Measurements from ENCODE around the gene MEF2C.
"Not testable (repeated sequence)": the region's sequence is repeated elsewhere in the genome, so short reads cannot be mapped to it uniquely, and the experiment has no call there.

Gene MEF2C

GRCh38 chr5:88806338-88806737 lies 76.6 kb downstream of the MEF2C start:
- H3K9ac ChIP-seq (ENCODE audit: low read depth, low read length) = no peak overlapping the region
- no peaks in the 10 kb centered on the region for H3K36me3 ChIP-seq (ENCODE audit: control insufficient read depth, insufficient read depth, low read length)
- no peak overlapping the region for H3K4me3 ChIP-seq (ENCODE audit: low read depth, low read length)
- no peaks in the 10 kb centered on the region for H3K9me3 ChIP-seq (ENCODE audit: control insufficient read depth, insufficient read depth, low read length)
- no peaks in the 10 kb centered on the region for H3K27me3 ChIP-seq (ENCODE audit: control insufficient read depth, insufficient read depth, low read length)
- no peaks in the 10 kb centered on the region for H3K4me1 ChIP-seq (ENCODE audit: control insufficient read depth, insufficient read depth, low read length)

- H3K36me3 ChIP-seq (ENCODE audit: control insufficient read depth, insufficient read depth, low read length) = no peaks in the 10 kb centered on the region
- H3K9ac ChIP-seq (ENCODE audit: low read depth, low read length) = no peak overlapping the region
- H3K9me3 ChIP-seq (ENCODE audit: control insufficient read depth, insufficient read depth, low read length) = no peaks in the 10 kb centered on the region
- no peaks in the 10 kb centered on the region for H3K4me1 ChIP-seq (ENCODE audit: control insufficient read depth, insufficient read depth, low read length)
- no peak overlapping the region for H3K4me3 ChIP-seq (ENCODE audit: low read depth, low read length)
- no peaks in the 10 kb centered on the region for H3K27me3 ChIP-seq (ENCODE audit: control insufficient read depth, insufficient read depth, low read length)
Measured at GRCh38 chr5:88805151-88805784, 77.7 kb downstream of the MEF2C start.

- Histone ChIP-seq H3K4me1 (ENCODE audit: control insufficient read depth, insufficient read depth, low read length) (no peaks in the 10 kb centered on the region), H3K9ac (ENCODE audit: low read depth, low read length) (no peak overlapping the region), H3K36me3 (ENCODE audit: control insufficient read depth, insufficient read depth, low read length) (no peaks in the 10 kb centered on the region), H3K4me3 (ENCODE audit: low read depth, low read length) (no peak overlapping the region), H3K27me3 (ENCODE audit: control insufficient read depth, insufficient read depth, low read length) (no peaks in the 10 kb centered on the region), H3K9me3 (ENCODE audit: control insufficient read depth, insufficient read depth, low read length) (no peaks in the 10 kb centered on the region)
Measured at GRCh38 chr5:88804444-88804843, 78.5 kb downstream of the MEF2C start.

GRCh38 chr5:88803309-88803708 lies 79.7 kb downstream of the MEF2C start:
- no peaks in the 10 kb centered on the region for H3K36me3 ChIP-seq (ENCODE audit: control insufficient read depth, insufficient read depth, low read length)
- H3K4me1 ChIP-seq (ENCODE audit: control insufficient read depth, insufficient read depth, low read length) = no peaks in the 10 kb centered on the region
- H3K9ac ChIP-seq (ENCODE audit: low read depth, low read length) = no peak overlapping the region
- H3K27me3 ChIP-seq (ENCODE audit: control insufficient read depth, insufficient read depth, low read length) = no peaks in the 10 kb centered on the region
- no peaks in the 10 kb centered on the region for H3K9me3 ChIP-seq (ENCODE audit: control insufficient read depth, insufficient read depth, low read length)
- H3K4me3 ChIP-seq (ENCODE audit: low read depth, low read length) = no peak overlapping the region

GRCh38 chr5:88799938-88800535 lies 82.9 kb downstream of the MEF2C start:
- no peaks in the 10 kb centered on the region for H3K36me3 ChIP-seq (ENCODE audit: control insufficient read depth, insufficient read depth, low read length)
- H3K4me3 ChIP-seq (ENCODE audit: low read depth, low read length) = no peak overlapping the region
- H3K9me3 ChIP-seq (ENCODE audit: control insufficient read depth, insufficient read depth, low read length) = no peaks in the 10 kb centered on the region
- no peaks in the 10 kb centered on the region for H3K27me3 ChIP-seq (ENCODE audit: control insufficient read depth, insufficient read depth, low read length)
- H3K9ac ChIP-seq (ENCODE audit: low read depth, low read length) = no peak overlapping the region
- H3K4me1 ChIP-seq (ENCODE audit: control insufficient read depth, insufficient read depth, low read length) = no peaks in the 10 kb centered on the region

GRCh38 chr5:88798933-88799332 lies 84.1 kb downstream of the MEF2C start:
- not testable (repeated sequence) for H3K9me3 ChIP-seq (ENCODE audit: control insufficient read depth, insufficient read depth, low read length); H3K36me3 ChIP-seq (ENCODE audit: control insufficient read depth, insufficient read depth, low read length); H3K9ac ChIP-seq (ENCODE audit: low read depth, low read length); H3K4me1 ChIP-seq (ENCODE audit: control insufficient read depth, insufficient read depth, low read length); H3K27me3 ChIP-seq (ENCODE audit: control insufficient read depth, insufficient read depth, low read length); H3K4me3 ChIP-seq (ENCODE audit: low read depth, low read length)

GRCh38 chr5:88793797-88794196 lies 89.2 kb downstream of the MEF2C start:
- not testable (repeated sequence) for H3K27me3 ChIP-seq (ENCODE audit: control insufficient read depth, insufficient read depth, low read length); H3K4me3 ChIP-seq (ENCODE audit: low read depth, low read length); H3K36me3 ChIP-seq (ENCODE audit: control insufficient read depth, insufficient read depth, low read length); H3K9ac ChIP-seq (ENCODE audit: low read depth, low read length); H3K4me1 ChIP-seq (ENCODE audit: control insufficient read depth, insufficient read depth, low read length); H3K9me3 ChIP-seq (ENCODE audit: control insufficient read depth, insufficient read depth, low read length)

- H3K9me3 ChIP-seq (ENCODE audit: control insufficient read depth, insufficient read depth, low read length) = no peaks in the 10 kb centered on the region
- H3K27me3 ChIP-seq (ENCODE audit: control insufficient read depth, insufficient read depth, low read length) = no peaks in the 10 kb centered on the region
- H3K9ac ChIP-seq (ENCODE audit: low read depth, low read length) = no peak overlapping the region
- no peak overlapping the region for H3K4me3 ChIP-seq (ENCODE audit: low read depth, low read length)
- H3K4me1 ChIP-seq (ENCODE audit: control insufficient read depth, insufficient read depth, low read length) = no peaks in the 10 kb centered on the region
- H3K36me3 ChIP-seq (ENCODE audit: control insufficient read depth, insufficient read depth, low read length) = no peaks in the 10 kb centered on the region
Measured at GRCh38 chr5:88792144-88792840, 90.7 kb downstream of the MEF2C start.

GRCh38 chr5:88787856-88788255 lies 95.1 kb downstream of the MEF2C start:
- Histone ChIP-seq H3K9ac (ENCODE audit: low read depth, low read length) (no peak overlapping the region), H3K27me3 (ENCODE audit: control insufficient read depth, insufficient read depth, low read length) (no peaks in the 10 kb centered on the region), H3K36me3 (ENCODE audit: control insufficient read depth, insufficient read depth, low read length) (no peaks in the 10 kb centered on the region), H3K4me3 (ENCODE audit: low read depth, low read length) (no peak overlapping the region), H3K4me1 (ENCODE audit: control insufficient read depth, insufficient read depth, low read length) (peaks cover 16% of the 10 kb centered on the region), H3K9me3 (ENCODE audit: control insufficient read depth, insufficient read depth, low read length) (no peaks in the 10 kb centered on the region)

GRCh38 chr5:88786789-88787188 lies 96.2 kb downstream of the MEF2C start:
- Histone ChIP-seq H3K36me3 (ENCODE audit: control insufficient read depth, insufficient read depth, low read length) (no peaks in the 10 kb centered on the region), H3K9ac (ENCODE audit: low read depth, low read length) (no peak overlapping the region), H3K9me3 (ENCODE audit: control insufficient read depth, insufficient read depth, low read length) (no peaks in the 10 kb centered on the region), H3K4me1 (ENCODE audit: control insufficient read depth, insufficient read depth, low read length) (peaks cover 16% of the 10 kb centered on the region), H3K27me3 (ENCODE audit: control insufficient read depth, insufficient read depth, low read length) (no peaks in the 10 kb centered on the region), H3K4me3 (ENCODE audit: low read depth, low read length) (no peak overlapping the region)

GRCh38 chr5:88785746-88786565 lies 97.0 kb downstream of the MEF2C start:
- H3K36me3 ChIP-seq (ENCODE audit: control insufficient read depth, insufficient read depth, low read length) = no peaks in the 10 kb centered on the region

More at GRCh38 chr5:88785746-88786565, 97.0 kb downstream of the MEF2C start:
- H3K4me3 ChIP-seq (ENCODE audit: low read depth, low read length) = no peak overlapping the region
- H3K4me1 ChIP-seq (ENCODE audit: control insufficient read depth, insufficient read depth, low read length) = peaks cover 19% of the 10 kb centered on the region
- no peaks in the 10 kb centered on the region for H3K27me3 ChIP-seq (ENCODE audit: control insufficient read depth, insufficient read depth, low read length)
- no peaks in the 10 kb centered on the region for H3K9me3 ChIP-seq (ENCODE audit: control insufficient read depth, insufficient read depth, low read length)
- H3K9ac ChIP-seq (ENCODE audit: low read depth, low read length) = no peak overlapping the region
